HG03139 (cell line): Measurements from ENCODE around the gene ZNF501.

Experiments
- ATAC-seq: cut with Tn5 transposase; IDR thresholded peaks from one replicate; pipeline ENCODE4 v1.9.1; 2021; ENCODE audit not compliant: unreplicated experiment

ZNF501 gene

DNA sequence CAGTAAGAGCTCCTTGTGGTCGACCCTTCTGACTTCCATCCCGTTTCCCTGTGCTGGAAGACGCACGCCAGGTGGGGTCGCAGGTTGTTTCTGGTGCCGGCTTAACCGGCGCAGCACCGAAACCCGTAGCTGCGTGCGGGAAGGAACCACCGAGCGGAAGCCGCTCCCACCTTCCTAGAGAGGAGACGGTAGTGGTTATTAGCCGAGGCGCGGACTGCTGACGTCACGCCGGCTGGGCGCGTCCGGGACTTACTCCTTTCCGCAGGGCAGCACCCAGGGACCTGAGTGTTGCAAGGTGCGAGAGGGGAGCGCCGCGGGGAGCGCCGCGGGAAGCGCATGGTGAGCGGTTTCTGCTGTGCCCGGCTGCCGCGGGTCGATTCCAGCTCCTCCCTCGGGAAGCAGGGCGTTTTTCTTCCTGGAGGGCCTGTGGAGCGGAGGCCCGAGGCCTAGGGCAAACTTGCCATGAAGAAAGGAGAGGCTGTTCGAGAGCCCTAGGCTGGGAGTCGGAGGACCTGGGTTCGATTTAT lies at the start of gene ZNF501:
Gene ZNF501, plus strand, starts transcription at position 252 of the 527 bp plus-strand sequence. CDS start 4,787 bp downstream, outside the sequence.
- peak; percentile 96 for ATAC-seq

DNA sequence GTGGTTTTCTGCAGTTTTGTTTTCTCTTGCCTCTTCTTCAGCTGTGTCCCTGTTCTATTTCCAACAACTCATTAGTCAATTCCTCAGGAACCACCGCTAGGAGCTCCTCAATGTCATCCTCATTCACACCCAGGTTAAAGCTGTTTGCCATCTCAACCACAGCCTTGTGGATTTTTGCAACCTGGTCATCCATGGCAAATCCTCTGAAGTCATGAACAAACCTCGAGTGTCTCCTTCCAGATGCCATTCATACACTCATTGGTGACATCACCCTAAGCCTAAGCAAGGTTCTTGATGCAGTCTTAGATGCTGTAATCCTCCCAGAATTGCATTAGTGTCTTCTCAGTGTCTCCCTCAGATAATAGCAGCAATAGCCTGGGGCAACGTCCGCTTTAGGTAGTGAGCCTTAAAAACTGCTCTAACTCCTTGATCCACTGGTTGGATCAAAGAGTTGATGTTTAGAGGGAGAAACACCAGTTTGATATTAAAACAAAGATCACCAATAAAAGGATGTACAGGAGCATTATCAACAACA lies 48.4 kb upstream of the ZNF501 start:
- no peak for ATAC-seq

DNA sequence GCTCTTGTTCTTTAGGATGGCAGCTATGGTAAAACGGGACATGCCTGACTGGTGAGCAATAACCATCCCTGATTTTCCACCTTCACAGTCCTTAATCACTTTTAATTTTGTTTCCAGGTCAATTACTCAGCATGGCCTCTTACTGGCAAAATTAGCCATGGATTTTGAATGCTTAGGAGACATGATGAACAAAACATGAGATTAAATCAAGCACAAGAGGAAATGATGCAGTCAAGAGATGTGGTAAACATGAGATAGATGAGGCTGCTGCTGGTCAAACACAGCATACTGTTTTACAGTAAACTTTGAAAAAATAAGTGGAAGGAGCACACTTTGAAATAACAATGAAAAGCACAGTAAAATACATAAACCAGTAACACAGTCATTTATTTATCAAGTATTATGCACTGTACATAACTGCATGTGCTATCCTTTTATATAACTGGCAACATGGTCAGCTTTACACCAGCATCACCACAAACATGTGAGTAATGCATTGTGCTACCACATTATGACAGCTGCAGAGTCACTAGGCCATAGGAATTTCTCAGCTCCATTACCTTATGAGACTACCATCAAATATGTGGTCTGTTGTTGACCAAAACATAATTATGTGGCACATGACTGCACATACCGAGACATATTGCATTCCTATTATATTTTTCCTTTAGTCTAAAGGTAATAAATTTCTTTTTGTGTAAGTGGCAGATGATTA lies 47.1 kb upstream of the ZNF501 start:
- no peak for ATAC-seq

- ATAC-seq: peak; percentile 92
Measured at GRCh38 chr3:44685128-44685800, 44.2 kb upstream of the ZNF501 start.

DNA sequence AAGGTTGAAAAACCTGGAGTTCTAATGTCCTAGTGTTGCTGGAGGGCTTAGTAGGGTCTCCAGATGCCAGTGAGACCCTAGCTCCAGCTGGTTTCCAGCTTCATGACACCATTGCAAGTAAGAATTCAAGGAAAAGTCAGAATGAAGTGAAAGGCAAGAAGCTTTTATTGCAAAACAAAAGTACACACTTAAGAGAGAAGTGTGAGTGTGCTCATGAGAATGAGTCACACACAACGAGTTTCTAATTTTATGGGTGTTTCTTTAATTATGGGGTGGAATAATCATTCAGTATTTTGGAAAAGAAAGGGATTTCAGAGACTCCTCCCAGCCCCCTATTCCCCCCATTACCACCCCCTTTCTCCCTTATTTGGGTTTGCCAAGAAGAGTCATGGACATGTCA lies 41.5 kb upstream of the ZNF501 start:
- ATAC-seq: no peak

DNA sequence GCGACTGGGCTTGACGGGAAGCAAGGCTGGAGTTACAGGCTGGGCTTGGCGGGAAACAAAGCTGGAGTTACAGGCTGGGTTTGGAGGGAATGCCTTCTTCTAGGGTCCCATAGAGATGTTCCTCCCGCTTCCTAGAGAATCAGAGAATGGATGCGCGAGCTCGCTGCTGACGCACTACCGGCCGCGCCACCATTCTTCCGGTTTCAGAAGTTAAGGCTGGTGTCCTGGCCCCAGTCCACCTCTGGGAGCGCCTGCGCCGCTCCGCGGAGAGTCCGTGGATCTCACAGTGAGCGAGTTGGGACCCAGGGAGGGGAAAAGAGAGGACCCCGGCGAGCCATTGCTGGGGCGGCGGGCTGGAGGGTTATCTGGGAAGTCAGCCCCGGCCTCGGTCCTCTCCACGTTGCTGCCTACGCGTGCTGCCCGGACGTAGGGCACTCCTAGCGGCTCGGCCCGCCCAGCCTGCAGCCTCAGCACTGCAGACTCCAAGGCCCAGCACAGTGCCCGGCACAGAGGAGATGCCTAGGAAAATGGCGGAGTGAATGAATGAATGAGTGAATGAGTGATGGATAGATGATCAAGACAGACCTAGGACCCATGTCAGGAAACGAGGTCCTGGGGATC lies 16.9 kb upstream of the ZNF501 start, which contains the start of gene ZNF502:
Gene ZNF502, plus strand, starts transcription at position 206 of the 621 bp plus-strand sequence. CDS start 7,602 bp downstream, outside the sequence.
- no peak for ATAC-seq

DNA sequence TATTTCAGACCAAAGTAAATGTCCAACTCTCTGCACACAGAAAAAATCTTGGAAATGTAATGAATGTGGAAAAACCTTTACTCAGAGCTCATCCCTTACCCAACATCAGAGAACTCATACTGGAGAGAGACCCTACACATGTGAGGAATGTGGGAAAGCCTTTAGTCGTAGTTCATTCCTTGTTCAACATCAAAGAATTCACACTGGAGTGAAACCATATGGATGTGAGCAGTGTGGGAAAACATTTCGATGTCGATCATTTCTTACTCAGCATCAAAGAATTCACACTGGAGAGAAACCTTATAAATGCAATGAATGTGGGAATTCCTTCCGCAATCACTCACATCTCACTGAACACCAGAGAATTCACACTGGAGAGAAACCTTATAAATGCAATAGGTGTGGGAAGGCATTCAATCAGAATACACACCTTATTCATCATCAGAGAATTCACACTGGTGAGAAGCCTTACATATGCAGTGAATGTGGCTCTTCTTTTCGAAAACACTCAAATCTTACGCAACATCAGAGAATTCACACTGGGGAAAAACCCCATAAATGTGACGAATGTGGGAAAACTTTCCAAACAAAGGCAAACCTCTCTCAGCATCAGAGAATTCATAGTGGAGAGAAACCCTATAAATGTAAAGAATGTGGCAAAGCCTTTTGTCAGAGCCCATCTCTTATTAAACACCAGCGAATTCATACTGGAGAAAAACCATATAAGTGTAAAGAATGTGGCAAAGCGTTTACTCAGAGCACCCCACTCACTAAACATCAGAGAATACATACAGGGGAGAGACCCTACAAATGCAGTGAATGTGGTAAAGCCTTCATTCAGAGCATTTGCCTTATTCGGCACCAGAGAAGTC lies 8.0 kb upstream of the ZNF501 start:
- no peak for ATAC-seq

DNA sequence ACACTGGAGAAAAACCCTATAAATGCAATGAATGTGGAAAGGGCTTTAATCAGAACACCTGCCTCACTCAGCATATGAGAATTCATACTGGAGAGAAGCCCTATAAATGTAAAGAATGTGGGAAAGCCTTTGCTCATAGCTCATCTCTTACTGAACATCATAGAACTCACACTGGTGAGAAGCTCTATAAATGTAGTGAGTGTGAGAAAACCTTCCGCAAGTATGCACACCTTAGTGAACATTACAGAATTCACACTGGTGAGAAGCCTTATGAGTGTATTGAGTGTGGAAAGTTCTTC lies 7.4 kb upstream of the ZNF501 start:
- no peak for ATAC-seq

DNA sequence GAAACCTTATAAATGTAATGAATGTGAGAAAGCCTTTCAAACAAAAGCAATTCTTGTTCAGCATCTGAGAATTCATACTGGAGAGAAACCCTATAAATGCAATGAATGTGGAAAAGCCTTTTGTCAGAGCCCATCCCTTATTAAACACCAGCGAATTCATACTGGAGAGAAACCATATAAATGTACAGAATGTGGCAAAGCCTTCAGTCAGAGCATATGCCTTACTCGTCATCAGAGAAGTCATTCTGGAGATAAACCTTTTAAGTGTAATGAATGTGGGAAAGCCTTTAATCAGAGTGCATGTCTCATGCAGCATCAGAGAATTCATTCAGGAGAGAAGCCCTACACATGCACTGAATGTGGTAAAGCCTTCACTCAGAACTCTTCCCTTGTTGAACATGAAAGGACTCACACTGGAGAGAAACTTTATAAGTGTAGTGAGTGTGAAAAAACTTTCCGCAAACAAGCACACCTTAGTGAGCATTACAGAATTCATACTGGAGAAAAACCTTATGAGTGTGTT lies 5.3 kb downstream of the ZNF501 start:
- no peak for ATAC-seq

GRCh38 chr3:44761101-44761423 lies 31.6 kb downstream of the ZNF501 start:
- peak; percentile 6 for ATAC-seq

- ATAC-seq: peak; percentile 85
Measured at GRCh38 chr3:44761424-44762169, 32.2 kb downstream of the ZNF501 start, which contains the start of the genes KIAA1143 and KIF15. KIAA1143 (minus strand) TSS chr3:44761619; CDS start chr3:44761602, 17 bp downstream. KIF15 (plus strand) TSS chr3:44761794; CDS start chr3:44761866, 72 bp downstream.

- ATAC-seq: no peak
Measured at GRCh38 chr3:44762170-44762677, 32.8 kb downstream of the ZNF501 start.

- ATAC-seq: no peak
Measured at GRCh38 chr3:44762690-44763089, 33.3 kb downstream of the ZNF501 start.

GRCh38 chr3:44764248-44764647 lies 34.8 kb downstream of the ZNF501 start:
- no peak for ATAC-seq

GRCh38 chr3:44771424-44772098 lies 42.1 kb downstream of the ZNF501 start:
- ATAC-seq: no peak

DNA sequence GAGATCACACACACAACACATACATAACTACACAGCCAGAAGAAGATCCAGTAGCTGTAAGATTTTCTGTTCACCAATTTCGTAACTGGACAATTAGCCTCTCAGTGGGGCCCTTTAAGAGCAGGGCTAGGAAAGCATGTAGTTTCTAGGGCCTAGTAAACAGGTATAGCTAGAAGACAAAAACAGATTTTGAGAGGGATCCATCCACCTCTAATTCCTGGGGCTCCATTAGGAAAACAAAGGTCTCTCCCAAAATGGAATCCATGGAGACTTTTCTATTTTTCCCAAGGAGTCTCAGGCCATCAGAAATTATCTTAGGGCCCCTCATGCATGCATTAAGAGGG lies 42.6 kb downstream of the ZNF501 start:
- no peak for ATAC-seq

DNA sequence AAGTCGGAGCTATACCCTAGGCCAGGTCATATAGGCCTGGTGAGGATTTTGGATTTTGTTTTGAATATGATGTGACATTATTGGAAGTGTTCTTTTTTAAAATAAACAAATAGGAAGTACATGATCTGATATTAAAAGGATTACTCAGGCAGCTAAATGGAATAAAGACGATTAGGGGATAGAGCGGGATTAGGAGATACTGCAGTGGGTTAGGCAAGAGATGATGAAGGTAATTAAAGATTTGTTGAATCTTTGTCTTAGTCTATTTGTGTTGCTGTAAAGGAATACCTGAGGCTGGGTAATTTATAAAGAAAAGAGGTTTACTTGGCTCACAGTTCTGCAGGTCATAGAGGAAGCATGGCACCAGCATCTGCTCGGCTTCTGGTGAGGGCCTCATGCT lies 53.5 kb downstream of the ZNF501 start:
- no peak for ATAC-seq
